Thyroid gland (tissue), 4 donors: ENCODE data around the gene TRAF3IP3.

Experiments
- CTCF ChIP-seq, 6 experiments: fragments of 200-600 bp in 3 of 6; fragments of 450-650 bp in 3 of 6; sonication (generic) in 3 of 6; IDR thresholded peaks; one replicate each; pipeline ENCODE4 v1.5.1; 2016 to 2019; ENCODE audit warnings: antibody characterized with exemption in 6 of 6, mild to moderate bottlenecking in 2 of 6, inconsistent platforms in 1 of 6, moderate library complexity in 1 of 6
- POLR2A ChIP-seq, 2 donors: fragments of 450-650 bp; IDR thresholded peaks; one replicate each; pipeline ENCODE4 v1.6.1; 2017; ENCODE audit warnings: antibody characterized with exemption in 2 of 2, mild to moderate bottlenecking in 2 of 2, moderate library complexity in 1 of 2

- TF ChIP-seq POLR2A (IDR thresholded peaks at IDR 0.05) (no peak), CTCF (IDR thresholded peaks at IDR 0.05) (no peak)
Observed at GRCh38 chr1:209714338-209714737, 41.5 kb upstream of the TRAF3IP3 start.
